GM21360 (cell line): ENCODE data around the gene CKMT2.
A peak's percentile ranks its signal among the peaks of the same experiment; 100 is the strongest.

Experiments used
- ATAC-seq: cut with Tn5 transposase; IDR thresholded peaks from one replicate; pipeline ENCODE4 v1.9.1; 2021; ENCODE audit warnings: mild to moderate bottlenecking, moderate library complexity; ENCODE audit not compliant: unreplicated experiment

CKMT2 gene

GRCh38 chr5:81233080-81233634, at the start of gene CKMT2:
Gene CKMT2 (plus strand): TSS chr5:81233322. CDS start chr5:81251133, 17,811 bp downstream.
- ATAC-seq = peak; percentile 73

GRCh38 chr5:81183811-81184748, 49.0 kb upstream of the CKMT2 start:
- ATAC-seq = no peak

- ATAC-seq = no peak
Observed at GRCh38 chr5:81184749-81185110, 48.4 kb upstream of the CKMT2 start.

GRCh38 chr5:81187885-81188284, 45.2 kb upstream of the CKMT2 start:
- no peak for ATAC-seq

GRCh38 chr5:81188962-81189361, 44.2 kb upstream of the CKMT2 start:
- ATAC-seq = no peak

GRCh38 chr5:81189875-81190498, 43.1 kb upstream of the CKMT2 start:
- ATAC-seq = no peak

GRCh38 chr5:81191726-81192372, 41.3 kb upstream of the CKMT2 start:
- no peak for ATAC-seq

- ATAC-seq = no peak
Observed at GRCh38 chr5:81192373-81192750, 40.8 kb upstream of the CKMT2 start.

GRCh38 chr5:81194633-81195334, 38.3 kb upstream of the CKMT2 start:
- ATAC-seq = peak; percentile 78

GRCh38 chr5:81195335-81195929, 37.7 kb upstream of the CKMT2 start:
- ATAC-seq = no peak

- no peak for ATAC-seq
Observed at GRCh38 chr5:81202655-81203054, 30.5 kb upstream of the CKMT2 start.

GRCh38 chr5:81203729-81204128, 29.4 kb upstream of the CKMT2 start:
- ATAC-seq = no peak

GRCh38 chr5:81204205-81204604, 28.9 kb upstream of the CKMT2 start:
- no peak for ATAC-seq

- ATAC-seq = no peak
Observed at GRCh38 chr5:81205058-81205457, 28.1 kb upstream of the CKMT2 start.

- ATAC-seq = no peak
Observed at GRCh38 chr5:81207009-81207408, 26.1 kb upstream of the CKMT2 start.

GRCh38 chr5:81208904-81209303, 24.2 kb upstream of the CKMT2 start:
- ATAC-seq = no peak

- ATAC-seq = no peak
Observed at GRCh38 chr5:81209386-81209785, 23.7 kb upstream of the CKMT2 start.

- ATAC-seq = no peak
Observed at GRCh38 chr5:81209869-81210493, 23.1 kb upstream of the CKMT2 start.

GRCh38 chr5:81212211-81212751, 20.8 kb upstream of the CKMT2 start:
- ATAC-seq = peak; percentile 41

- ATAC-seq = no peak
Observed at GRCh38 chr5:81213070-81213469, 20.1 kb upstream of the CKMT2 start.
